ENCODE results near the gene PCDH7. TPM values are rescaled to one million over a fixed set of nuclear protein-coding genes. Genes with fewer than 3 reads are reported as not detected.

PCDH7 gene
- total RNA-seq, 2 experiments from 2014 or later, result not detected

DNA sequence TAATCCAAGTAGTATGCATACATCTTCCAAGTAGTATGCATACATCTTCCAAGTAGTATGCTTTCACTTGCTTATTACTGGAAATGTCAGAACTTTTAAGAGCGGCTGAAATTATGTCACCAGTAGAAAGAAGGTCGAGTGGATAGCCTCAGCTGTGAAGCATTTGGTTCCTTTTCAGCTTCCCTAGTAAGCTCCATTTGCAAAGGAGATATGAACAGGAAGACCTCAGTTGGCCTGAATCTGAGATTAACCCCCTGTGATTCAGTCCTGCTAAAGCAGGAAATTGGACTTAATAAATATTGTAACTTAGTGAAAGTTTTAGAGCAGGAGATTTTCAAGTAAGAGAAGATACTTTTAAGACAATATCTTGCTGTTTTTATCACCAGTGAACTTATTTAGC, 48.1 kb downstream of the PCDH7 start:
- POLR2A ChIA-PET, result no interaction called here
- H3K4me1 Mint-ChIP-seq (ENCODE audit: low read depth), result no peaks in the 10 kb centered on the region

DNA sequence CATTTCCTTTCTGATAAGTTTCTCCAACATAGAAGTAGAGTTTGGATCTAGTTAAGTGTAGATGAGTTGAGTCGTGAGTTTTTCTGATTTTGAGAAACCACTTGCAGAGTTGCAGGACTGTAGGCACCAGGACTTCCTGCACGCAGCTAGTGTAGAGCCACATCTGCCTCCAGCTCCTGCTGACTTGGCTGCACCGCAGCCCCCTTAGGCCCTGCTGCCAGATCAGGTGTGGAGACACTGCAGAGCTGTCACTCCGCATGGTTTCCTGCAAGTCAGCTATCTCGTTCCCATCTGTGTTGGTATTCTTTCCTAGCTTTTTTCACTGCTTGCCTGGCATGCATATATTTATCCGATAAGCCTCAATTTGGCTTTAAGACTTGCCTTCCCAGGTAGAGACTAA, 48.9 kb downstream of the PCDH7 start:
- ATAC-seq, result no peak
- TF ChIP-seq, protein P1, sequence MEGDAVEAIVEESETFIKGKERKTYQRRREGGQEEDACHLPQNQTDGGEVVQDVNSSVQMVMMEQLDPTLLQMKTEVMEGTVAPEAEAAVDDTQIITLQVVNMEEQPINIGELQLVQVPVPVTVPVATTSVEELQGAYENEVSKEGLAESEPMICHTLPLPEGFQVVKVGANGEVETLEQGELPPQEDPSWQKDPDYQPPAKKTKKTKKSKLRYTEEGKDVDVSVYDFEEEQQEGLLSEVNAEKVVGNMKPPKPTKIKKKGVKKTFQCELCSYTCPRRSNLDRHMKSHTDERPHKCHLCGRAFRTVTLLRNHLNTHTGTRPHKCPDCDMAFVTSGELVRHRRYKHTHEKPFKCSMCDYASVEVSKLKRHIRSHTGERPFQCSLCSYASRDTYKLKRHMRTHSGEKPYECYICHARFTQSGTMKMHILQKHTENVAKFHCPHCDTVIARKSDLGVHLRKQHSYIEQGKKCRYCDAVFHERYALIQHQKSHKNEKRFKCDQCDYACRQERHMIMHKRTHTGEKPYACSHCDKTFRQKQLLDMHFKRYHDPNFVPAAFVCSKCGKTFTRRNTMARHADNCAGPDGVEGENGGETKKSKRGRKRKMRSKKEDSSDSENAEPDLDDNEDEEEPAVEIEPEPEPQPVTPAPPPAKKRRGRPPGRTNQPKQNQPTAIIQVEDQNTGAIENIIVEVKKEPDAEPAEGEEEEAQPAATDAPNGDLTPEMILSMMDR (IDR thresholded peaks at IDR 0.05), result no peak
- no peak overlapping the region for H3K27ac Mint-ChIP-seq
- no peaks in the 10 kb centered on the region for H3K36me3 Mint-ChIP-seq (ENCODE audit: low read depth)
- H3K9me3 Mint-ChIP-seq, result peaks cover 1% of the 10 kb centered on the region
- intact Hi-C loops (cut with micrococcal nuclease), result no loop called here
- CTCF ChIA-PET, result interaction anchor here (1.3 kb wide), 1 partner anchor 8 kb away, joined by 4 read pairs; no protein-coding TSS in a partner anchor
- H3K4me1 Mint-ChIP-seq (ENCODE audit: low read depth), result no peaks in the 10 kb centered on the region
- DNase-seq, result no peak
- H3K27me3 Mint-ChIP-seq, result no peaks in the 10 kb centered on the region
- no peak overlapping the region for H3K4me3 Mint-ChIP-seq
- POLR2A ChIA-PET, result no interaction called here

More for the DNA sequence above, 48.1 kb downstream of the PCDH7 start:
- no peaks in the 10 kb centered on the region for H3K36me3 Mint-ChIP-seq (ENCODE audit: low read depth)
- ATAC-seq (no peak), DNase-seq (no peak)
- CTCF ChIA-PET, result no interaction called here
- TF ChIP-seq, protein P1 (IDR thresholded peaks at IDR 0.05), result no peak
- H3K27me3 Mint-ChIP-seq, result no peaks in the 10 kb centered on the region
- H3K9me3 Mint-ChIP-seq, result peaks cover 1% of the 10 kb centered on the region
- intact Hi-C loops (cut with micrococcal nuclease), result no loop called here
- no peak overlapping the region for H3K27ac Mint-ChIP-seq
- H3K4me3 Mint-ChIP-seq, result no peak overlapping the region

DNA sequence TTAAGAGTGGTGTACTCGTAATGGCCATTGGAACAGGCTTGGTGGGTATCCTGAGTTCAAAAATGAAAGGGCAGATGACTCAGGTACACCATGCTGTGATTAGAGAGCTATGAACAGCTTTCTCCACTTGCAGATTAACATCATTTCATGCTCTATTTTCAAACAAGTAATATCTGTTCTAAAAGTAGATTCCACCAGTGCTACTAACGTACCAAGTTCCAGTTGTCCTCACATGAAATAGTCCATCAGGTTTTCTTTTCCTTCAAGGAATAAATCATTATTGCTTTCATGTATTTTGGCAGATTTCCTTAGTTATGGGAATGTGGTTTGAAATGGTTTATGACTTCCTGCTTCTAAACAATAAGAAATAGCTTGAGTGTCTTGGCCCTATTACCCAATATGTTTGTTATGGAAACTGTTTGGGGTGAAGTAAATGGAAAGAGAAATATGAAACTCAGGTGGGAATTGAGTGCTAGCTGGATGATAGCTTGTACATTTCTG, 49.9 kb downstream of the PCDH7 start:
- POLR2A ChIA-PET, result no interaction called here
- CTCF ChIA-PET, result interaction anchor here (1.3 kb wide), 1 partner anchor 9 kb away, joined by 4 read pairs; no protein-coding TSS in a partner anchor
- Mint-ChIP-seq H3K4me1 (ENCODE audit: low read depth) (no peaks in the 10 kb centered on the region), H3K9me3 (peaks cover 3% of the 10 kb centered on the region), H3K36me3 (ENCODE audit: low read depth) (no peaks in the 10 kb centered on the region), H3K4me3 (no peak overlapping the region), H3K27me3 (no peaks in the 10 kb centered on the region), H3K27ac (no peak overlapping the region)
- TF ChIP-seq, protein P1 (IDR thresholded peaks at IDR 0.05), result no peak
- ATAC-seq (no peak), DNase-seq (no peak)
- intact Hi-C loops (cut with micrococcal nuclease), result no loop called here

DNA sequence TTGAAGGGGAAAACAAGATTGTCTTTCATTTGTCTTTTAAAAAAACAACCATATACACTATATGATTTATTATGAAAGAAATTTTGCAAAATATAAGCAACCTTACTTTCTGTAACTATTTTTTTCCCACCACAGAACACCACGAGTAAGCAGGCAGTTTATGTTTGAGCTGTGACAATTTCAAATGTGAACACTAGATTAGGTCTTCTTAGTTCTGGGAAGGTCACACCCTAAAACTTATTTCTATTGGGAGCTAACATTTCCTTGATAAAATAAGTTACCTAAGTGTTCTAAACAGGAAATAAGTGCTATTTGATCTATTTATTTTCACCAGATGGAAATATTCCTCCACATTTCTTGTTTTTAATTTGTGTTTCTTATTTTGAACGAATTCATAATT, 50.6 kb downstream of the PCDH7 start:
- no peak overlapping the region for H3K4me3 Mint-ChIP-seq
- peaks cover 3% of the 10 kb centered on the region for H3K9me3 Mint-ChIP-seq
- ATAC-seq (no peak), DNase-seq (no peak)
- H3K27ac Mint-ChIP-seq, result no peak overlapping the region
- no peaks in the 10 kb centered on the region for H3K27me3 Mint-ChIP-seq
- TF ChIP-seq, protein P1 (IDR thresholded peaks at IDR 0.05), result no peak
- no peaks in the 10 kb centered on the region for H3K36me3 Mint-ChIP-seq (ENCODE audit: low read depth)
- no peaks in the 10 kb centered on the region for H3K4me1 Mint-ChIP-seq (ENCODE audit: low read depth)
- ChIA-PET CTCF (no interaction called here), POLR2A (no interaction called here)
- intact Hi-C loops (cut with micrococcal nuclease), result no loop called here

DNA sequence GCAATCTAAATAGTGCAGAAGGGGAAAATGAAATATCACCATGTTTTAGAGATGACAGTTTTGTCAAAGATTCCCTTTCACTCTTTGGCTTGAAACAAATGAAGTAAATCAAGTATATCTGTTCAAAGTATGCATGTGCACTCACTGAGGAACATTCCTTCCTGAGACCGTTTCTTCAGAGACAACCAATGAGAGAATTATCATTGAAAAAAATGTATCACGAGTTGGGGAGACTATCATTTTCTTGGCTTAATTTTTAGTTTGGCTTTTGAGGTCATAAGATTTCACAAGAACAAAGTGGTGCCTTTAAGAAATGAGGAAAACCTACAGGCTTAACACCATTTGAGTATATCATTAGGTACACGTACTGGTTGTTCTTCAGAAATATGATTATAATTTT, 56.3 kb downstream of the PCDH7 start:
- TF ChIP-seq, protein P1 (IDR thresholded peaks at IDR 0.05), result no peak
- intact Hi-C loops (cut with micrococcal nuclease), result no loop called here
- H3K9me3 Mint-ChIP-seq, result peaks cover 2% of the 10 kb centered on the region

More for the DNA sequence above, 56.3 kb downstream of the PCDH7 start:
- no peaks in the 10 kb centered on the region for H3K36me3 Mint-ChIP-seq (ENCODE audit: low read depth)
- ChIA-PET CTCF (no interaction called here), POLR2A (no interaction called here)
- H3K27me3 Mint-ChIP-seq, result no peaks in the 10 kb centered on the region
- no peak overlapping the region for H3K4me3 Mint-ChIP-seq
- ATAC-seq (no peak), DNase-seq (no peak)
- no peaks in the 10 kb centered on the region for H3K4me1 Mint-ChIP-seq (ENCODE audit: low read depth)
- no peak overlapping the region for H3K27ac Mint-ChIP-seq

Measured in activated CD8-positive, alpha-beta T cell treated with anti-CD3 and anti-CD28 coated beads for 36 hours (primary cell).